GM12878 (cell line): Measurements from ENCODE around the gene CDC16.

Experiments used
- CEBPB ChIP-seq, 2 experiments: fragments of 150-350 bp in 1 of 2; IDR thresholded peaks; 2 replicates each; pipeline ENCODE4 v1.6.1; 2012 to 2014; ENCODE audit warnings: low read depth in 2 of 2, low read length in 2 of 2, borderline replicate concordance in 1 of 2, inconsistent platforms in 1 of 2
- DPF2 ChIP-seq: fragments of 450-650 bp; IDR thresholded peaks from 2 replicates; pipeline ENCODE4 v1.6.1; 2017; ENCODE audit warnings: mild to moderate bottlenecking
- FOXK2 ChIP-seq: fragments of 450-650 bp; IDR thresholded peaks from 2 replicates; pipeline ENCODE4 v1.6.1; 2017; ENCODE audit warnings: mild to moderate bottlenecking, moderate library complexity
- JUNB ChIP-seq: IDR thresholded peaks from 2 replicates; pipeline ENCODE4 v1.6.1; 2016; ENCODE audit warnings: antibody characterized with exemption, mild to moderate bottlenecking
- KDM1A ChIP-seq: fragments of 200-600 bp; sonication (generic); IDR thresholded peaks from 2 replicates; pipeline ENCODE4 v1.6.1; 2016; ENCODE audit warnings: borderline replicate concordance
- POLR2A ChIP-seq: IDR thresholded peaks from 2 replicates; pipeline ENCODE4 v1.6.1; 2011; ENCODE audit warnings: low read depth, mild to moderate bottlenecking, low read length
- SIX5 ChIP-seq: IDR thresholded peaks from 2 replicates; pipeline ENCODE4 v1.6.1; 2011; ENCODE audit warnings: mild to moderate bottlenecking, low read depth, low read length, moderate library complexity; ENCODE audit not compliant: severe bottlenecking
- YY1 ChIP-seq: IDR thresholded peaks from 2 replicates; pipeline ENCODE4 v1.6.1; 2011; ENCODE audit warnings: low read depth, mild to moderate bottlenecking, low read length
- ZNF274 ChIP-seq: IDR thresholded peaks from one replicate; pipeline ENCODE4 v1.8.0; 2011; ENCODE audit not compliant: insufficient read length, insufficient read depth
- TF ChIP-seq, protein P1 (sequence below), 3 experiments: IDR thresholded peaks in 2 of 3; conservative IDR thresholded peaks in 1 of 3; 2 replicates each; pipeline ENCODE4 v1.5.1; 2011; ENCODE audit warnings: low read depth in 3 of 3, low read length in 3 of 3, mild to moderate bottlenecking in 3 of 3, control low read depth in 2 of 3, moderate library complexity in 2 of 3, inconsistent platforms in 1 of 3, mixed read lengths in 1 of 3; ENCODE audit not compliant: control insufficient read depth in 2 of 3, insufficient read depth in 1 of 3; ENCODE audit errors: extremely low read depth in 1 of 3
- TF ChIP-seq, protein P2 (sequence below): IDR thresholded peaks from 2 replicates; pipeline ENCODE4 v1.6.1; 2012; ENCODE audit warnings: mild to moderate bottlenecking, low read depth, low read length
- TF ChIP-seq, protein P3 (sequence below): IDR thresholded peaks from 2 replicates; pipeline ENCODE4 v1.6.1; 2011; ENCODE audit warnings: low read depth, low read length, improper control_type of control experiment, borderline replicate concordance
- TF ChIP-seq, protein P4 (sequence below): fragments of 450-650 bp; IDR thresholded peaks from 2 replicates; pipeline ENCODE4 v1.6.1; 2016; ENCODE audit warnings: mild to moderate bottlenecking

DNA sequence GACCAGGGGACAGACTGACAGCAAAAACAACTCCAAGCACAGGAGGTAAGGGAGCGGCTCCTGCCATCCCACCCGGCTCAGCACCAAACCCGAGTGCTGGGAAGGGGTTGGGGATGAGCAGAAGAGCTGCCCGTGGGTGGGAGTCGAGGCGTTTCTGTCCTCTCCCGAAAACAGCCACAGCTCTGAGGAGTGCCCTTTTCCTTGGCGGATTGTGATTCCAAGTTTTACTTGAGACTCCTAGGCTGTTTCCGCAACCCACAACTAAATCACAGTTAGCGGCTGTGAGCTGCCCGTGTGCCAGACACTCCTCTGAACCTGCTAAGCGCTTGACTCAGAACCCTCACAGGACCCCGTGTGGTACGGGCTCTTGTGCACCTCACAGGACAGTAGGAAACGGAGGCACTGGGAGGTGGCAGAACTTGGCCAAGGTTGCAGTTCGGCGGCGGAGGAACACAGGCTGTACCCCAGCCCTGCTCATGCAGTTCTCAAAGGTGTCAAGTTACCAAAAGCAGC, 34.2 kb upstream of the CDC16 start:
- TF ChIP-seq, protein P1, sequence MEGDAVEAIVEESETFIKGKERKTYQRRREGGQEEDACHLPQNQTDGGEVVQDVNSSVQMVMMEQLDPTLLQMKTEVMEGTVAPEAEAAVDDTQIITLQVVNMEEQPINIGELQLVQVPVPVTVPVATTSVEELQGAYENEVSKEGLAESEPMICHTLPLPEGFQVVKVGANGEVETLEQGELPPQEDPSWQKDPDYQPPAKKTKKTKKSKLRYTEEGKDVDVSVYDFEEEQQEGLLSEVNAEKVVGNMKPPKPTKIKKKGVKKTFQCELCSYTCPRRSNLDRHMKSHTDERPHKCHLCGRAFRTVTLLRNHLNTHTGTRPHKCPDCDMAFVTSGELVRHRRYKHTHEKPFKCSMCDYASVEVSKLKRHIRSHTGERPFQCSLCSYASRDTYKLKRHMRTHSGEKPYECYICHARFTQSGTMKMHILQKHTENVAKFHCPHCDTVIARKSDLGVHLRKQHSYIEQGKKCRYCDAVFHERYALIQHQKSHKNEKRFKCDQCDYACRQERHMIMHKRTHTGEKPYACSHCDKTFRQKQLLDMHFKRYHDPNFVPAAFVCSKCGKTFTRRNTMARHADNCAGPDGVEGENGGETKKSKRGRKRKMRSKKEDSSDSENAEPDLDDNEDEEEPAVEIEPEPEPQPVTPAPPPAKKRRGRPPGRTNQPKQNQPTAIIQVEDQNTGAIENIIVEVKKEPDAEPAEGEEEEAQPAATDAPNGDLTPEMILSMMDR (IDR thresholded peaks at IDR 0.05 in 2 of 3, conservative IDR thresholded peaks at IDR 0.05 in 1 of 3; ENCODE audit: control insufficient read depth in 2 of 3, extremely low read depth in 1 of 3, insufficient read depth in 1 of 3, low read depth in 3 of 3, low read length in 3 of 3): no peak
- no peak for TF ChIP-seq KDM1A
- no peak for TF ChIP-seq ZNF274
- TF ChIP-seq, protein P2, sequence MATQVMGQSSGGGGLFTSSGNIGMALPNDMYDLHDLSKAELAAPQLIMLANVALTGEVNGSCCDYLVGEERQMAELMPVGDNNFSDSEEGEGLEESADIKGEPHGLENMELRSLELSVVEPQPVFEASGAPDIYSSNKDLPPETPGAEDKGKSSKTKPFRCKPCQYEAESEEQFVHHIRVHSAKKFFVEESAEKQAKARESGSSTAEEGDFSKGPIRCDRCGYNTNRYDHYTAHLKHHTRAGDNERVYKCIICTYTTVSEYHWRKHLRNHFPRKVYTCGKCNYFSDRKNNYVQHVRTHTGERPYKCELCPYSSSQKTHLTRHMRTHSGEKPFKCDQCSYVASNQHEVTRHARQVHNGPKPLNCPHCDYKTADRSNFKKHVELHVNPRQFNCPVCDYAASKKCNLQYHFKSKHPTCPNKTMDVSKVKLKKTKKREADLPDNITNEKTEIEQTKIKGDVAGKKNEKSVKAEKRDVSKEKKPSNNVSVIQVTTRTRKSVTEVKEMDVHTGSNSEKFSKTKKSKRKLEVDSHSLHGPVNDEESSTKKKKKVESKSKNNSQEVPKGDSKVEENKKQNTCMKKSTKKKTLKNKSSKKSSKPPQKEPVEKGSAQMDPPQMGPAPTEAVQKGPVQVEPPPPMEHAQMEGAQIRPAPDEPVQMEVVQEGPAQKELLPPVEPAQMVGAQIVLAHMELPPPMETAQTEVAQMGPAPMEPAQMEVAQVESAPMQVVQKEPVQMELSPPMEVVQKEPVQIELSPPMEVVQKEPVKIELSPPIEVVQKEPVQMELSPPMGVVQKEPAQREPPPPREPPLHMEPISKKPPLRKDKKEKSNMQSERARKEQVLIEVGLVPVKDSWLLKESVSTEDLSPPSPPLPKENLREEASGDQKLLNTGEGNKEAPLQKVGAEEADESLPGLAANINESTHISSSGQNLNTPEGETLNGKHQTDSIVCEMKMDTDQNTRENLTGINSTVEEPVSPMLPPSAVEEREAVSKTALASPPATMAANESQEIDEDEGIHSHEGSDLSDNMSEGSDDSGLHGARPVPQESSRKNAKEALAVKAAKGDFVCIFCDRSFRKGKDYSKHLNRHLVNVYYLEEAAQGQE: no peak
- TF ChIP-seq, protein P3, sequence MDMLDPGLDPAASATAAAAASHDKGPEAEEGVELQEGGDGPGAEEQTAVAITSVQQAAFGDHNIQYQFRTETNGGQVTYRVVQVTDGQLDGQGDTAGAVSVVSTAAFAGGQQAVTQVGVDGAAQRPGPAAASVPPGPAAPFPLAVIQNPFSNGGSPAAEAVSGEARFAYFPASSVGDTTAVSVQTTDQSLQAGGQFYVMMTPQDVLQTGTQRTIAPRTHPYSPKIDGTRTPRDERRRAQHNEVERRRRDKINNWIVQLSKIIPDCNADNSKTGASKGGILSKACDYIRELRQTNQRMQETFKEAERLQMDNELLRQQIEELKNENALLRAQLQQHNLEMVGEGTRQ: no peak
- TF ChIP-seq CEBPB (IDR thresholded peaks at IDR 0.05; ENCODE audit: borderline replicate concordance in 1 of 2, low read depth in 2 of 2, low read length in 2 of 2): no peak
- no peak for TF ChIP-seq FOXK2
- TF ChIP-seq, protein P4, sequence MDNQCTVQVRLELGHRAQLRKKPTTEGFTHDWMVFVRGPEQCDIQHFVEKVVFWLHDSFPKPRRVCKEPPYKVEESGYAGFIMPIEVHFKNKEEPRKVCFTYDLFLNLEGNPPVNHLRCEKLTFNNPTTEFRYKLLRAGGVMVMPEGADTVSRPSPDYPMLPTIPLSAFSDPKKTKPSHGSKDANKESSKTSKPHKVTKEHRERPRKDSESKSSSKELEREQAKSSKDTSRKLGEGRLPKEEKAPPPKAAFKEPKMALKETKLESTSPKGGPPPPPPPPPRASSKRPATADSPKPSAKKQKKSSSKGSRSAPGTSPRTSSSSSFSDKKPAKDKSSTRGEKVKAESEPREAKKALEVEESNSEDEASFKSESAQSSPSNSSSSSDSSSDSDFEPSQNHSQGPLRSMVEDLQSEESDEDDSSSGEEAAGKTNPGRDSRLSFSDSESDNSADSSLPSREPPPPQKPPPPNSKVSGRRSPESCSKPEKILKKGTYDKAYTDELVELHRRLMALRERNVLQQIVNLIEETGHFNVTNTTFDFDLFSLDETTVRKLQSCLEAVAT: no peak
- no peak for TF ChIP-seq JUNB
- TF ChIP-seq SIX5: no peak
- no peak for TF ChIP-seq DPF2
- no peak for TF ChIP-seq POLR2A
- no peak for TF ChIP-seq YY1
